Melanocyte of skin (primary cell): ENCODE results near the gene EGFL8. TPM values are rescaled to one million over a fixed set of nuclear protein-coding genes. Genes with fewer than 3 reads are reported as not detected.

Experiments used
- small RNA-seq, 2 donors: library from RNA; depleted of rRNA; stranded (forward); fragments of <200 nt; gene quantifications; one replicate each; pipeline ENCODE3, GENCODE V24; 2012
- total RNA-seq, 2 donors: library from RNA; depleted of rRNA; stranded (reverse); fragments of >200 nt; gene quantifications; 2 replicates each; pipeline ENCODE4 v1.2.3, GENCODE V29; 2012

Gene EGFL8
- 10 to 100 TPM; 31.6 to 55.4 TPM for total RNA-seq

DNA sequence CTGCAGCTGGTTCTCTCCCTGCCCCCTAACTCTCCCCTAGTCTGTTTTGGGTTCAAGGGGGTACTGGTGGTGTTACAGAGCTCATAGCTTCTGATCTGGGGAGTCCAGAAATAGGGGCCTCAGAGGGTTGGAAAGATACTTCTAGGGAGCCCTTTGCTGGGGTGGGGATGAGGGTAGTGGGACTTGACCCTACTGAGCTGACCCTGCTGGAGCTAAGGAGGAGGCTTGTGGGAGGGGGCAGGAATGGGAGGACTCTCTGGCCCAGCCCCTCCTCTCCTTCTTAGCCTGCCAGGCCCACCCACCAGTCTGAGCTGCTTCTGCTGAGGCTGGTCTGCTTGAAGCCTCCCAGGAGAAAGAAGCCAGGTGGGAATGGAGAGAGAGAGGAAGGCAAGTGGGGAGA lies at the start of gene EGFL8:
Gene EGFL8, plus strand, starts transcription at position 301 of the 400 bp plus-strand sequence. CDS start 1,571 bp downstream, outside the sequence.

DNA sequence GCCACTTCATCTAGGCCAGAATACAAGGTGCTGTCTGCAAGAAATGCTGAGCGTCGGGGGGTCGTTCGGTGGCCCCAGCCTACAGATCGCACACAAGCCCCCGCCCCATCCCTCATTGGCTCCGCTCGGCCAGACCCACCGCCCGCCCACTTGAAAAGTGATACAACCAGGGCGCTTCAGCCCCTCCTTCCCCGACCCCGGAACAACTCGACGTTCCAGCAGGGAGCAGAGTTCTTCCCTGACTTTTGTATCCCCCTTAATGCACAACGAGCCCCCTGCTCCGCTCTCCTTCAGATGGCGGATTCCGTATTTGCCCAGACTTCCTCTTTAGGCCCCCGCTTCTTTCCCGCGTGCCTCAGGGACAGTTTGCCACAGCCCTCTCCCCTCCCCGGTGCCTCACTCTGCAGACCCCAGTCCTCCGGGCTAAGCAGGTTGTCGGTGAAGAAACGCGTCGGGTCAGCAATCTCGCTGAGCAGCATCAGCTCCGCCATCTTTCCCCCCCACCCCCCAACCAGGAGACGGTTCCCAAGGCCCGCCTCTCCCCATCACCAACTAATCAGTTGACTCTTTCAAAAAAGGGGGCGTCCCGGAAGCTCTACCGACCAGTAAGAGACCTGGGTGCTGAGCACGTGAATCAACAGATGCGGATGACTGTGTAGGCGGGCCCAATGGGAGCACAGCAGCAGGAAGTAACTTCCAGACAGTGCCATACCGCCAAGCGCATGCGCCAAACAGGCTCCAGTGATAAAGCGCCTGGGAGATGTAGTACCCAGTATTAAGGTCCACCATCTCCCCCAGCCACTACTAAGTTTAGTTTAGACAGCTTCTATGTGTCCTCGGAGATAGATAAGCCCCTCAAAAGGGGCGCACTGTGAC lies 36.4 kb upstream of the EGFL8 start, which contains the start of gene ATF6B:
Gene ATF6B, minus strand, starts transcription at position 530 of the 876 bp plus-strand sequence. Its CDS starts 39 bp downstream, at position 491.

DNA sequence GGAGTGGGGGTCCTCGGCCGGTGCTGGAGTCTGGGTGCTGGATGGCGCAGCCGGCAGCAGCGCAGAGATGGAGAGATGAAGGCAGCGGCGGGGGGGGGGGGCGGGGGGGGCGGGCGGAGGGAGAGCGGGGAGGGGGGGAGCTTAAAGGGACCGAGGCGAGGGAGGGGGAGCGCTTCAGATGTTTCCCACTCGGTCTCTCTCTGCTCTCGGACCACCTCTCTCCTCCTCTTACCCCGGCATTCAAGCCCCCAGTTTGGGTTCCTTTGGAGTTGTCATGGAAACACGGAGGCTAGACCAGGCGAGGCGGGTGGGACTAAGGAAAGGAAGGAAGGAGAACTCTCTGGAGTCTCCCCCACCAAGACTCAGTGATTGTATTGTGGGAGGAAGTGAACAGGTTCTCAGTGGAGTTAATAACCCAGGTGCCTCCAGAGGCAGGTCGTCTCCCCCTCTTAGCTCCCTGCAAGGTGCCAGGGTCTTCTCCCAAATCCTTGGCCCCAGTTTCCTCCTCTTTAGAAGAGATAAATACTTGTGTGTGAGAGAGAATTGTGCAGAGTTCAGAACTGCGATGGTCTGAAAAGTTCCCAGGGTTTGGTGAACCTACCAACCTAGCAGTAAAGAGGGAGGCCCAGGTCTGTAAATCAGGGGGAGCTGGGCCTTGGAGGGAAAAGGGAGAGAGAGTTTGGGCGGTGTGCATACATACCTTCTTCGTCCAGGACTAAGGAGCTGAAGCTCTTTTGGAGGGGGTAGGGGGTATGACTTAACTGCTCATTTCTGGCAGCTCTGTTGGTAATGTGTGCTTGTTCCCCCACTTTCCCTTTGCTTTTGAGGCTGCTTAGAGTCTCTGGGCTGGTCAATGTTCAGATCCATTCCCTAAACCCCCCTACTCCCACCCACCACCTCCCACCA lies 12.3 kb upstream of the EGFL8 start, which contains the start of gene PRRT1:
Gene PRRT1, minus strand, starts transcription at position 77 of the 906 bp plus-strand sequence. CDS start 112 bp downstream, outside the sequence.

DNA sequence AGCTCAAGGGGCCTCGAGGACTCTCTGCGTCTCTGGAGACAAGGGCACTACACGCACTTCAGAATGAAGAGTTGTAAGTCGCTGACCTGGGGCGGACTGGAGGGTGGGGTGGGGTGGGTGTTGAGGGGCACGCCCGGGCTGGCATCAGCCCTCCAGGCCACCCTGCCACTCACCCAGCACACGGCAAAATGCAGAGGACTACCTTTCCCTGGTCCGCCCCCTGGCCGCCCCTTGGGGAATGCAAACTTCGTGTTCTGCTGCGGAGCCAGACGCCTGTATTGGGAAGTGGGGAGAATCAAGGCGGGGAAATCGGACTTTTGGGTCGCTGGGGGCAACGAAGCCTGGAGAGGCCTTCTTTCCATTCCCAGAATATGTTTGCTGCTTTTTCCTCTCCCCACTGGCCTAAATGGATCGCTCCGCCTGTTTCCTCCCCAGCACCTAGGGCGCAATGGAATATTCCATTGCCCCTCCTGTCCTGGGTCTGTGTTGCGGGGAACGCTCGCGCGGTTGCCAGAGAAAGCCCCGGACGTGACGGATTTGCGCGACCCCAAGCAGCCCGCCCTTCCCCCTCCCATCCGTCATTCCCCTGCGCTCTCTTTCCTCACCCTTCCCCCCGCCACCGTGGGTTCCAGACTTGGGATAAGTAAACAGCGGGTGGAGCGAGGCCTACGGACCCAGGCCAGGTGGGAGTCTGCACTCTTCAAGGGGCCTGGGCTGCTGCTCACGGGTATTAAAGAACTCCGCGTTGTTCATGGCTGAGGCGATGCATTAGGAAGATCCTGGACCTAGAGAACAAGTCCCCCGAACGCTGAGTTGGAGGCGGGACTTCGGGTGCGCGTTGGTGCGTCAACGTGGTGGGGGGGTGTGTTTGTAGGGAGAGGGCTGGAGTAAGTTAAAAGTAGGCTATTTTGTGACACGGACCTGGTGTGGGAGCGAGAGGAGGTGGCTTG lies 10.6 kb upstream of the EGFL8 start, which contains the start of gene PPT2:
Gene PPT2, plus strand, starts transcription at position 578 of the 950 bp plus-strand sequence. CDS start 454 bp downstream, outside the sequence.

DNA sequence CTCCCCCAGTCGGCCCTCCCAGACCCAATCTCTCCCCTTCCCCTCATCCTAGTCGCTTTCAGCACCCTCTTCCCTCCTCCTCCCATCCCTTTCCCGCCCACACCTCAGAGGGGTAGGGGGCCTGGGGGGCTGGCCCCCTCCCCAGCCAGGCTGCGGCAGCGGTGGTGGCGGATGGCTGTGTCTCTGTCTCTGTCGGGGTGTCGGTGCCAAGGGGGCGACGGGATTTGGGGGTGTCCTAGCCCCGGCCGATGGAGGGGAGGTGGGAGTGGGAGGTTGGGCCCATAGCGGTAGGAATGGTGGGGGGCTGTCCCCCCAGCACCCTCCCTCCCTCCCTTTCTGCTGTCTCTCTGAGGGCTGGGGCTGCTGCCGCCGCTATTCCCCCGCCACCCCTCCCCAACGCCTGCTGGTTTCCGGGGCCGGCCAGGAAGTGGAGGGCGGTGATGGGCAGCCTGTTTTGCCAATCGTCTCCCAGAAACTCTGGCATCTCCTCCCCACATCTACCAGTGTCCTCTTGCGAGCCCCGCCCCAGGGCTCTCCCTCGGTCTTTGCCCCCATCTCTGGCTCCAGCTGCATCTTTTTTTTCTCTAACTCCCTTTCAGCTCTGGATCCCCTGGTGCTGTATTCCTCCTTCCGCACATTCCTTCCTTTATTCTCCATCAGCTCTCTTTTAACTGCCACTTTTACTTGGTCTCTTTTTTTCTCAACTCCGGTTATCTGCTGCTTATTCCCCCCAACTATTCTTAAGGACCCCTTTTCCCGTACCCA lies 11.5 kb downstream of the EGFL8 start, which contains the start of gene AGPAT1:
Gene AGPAT1, minus strand, starts transcription at position 374 of the 765 bp plus-strand sequence. CDS start 4,588 bp downstream, outside the sequence.

DNA sequence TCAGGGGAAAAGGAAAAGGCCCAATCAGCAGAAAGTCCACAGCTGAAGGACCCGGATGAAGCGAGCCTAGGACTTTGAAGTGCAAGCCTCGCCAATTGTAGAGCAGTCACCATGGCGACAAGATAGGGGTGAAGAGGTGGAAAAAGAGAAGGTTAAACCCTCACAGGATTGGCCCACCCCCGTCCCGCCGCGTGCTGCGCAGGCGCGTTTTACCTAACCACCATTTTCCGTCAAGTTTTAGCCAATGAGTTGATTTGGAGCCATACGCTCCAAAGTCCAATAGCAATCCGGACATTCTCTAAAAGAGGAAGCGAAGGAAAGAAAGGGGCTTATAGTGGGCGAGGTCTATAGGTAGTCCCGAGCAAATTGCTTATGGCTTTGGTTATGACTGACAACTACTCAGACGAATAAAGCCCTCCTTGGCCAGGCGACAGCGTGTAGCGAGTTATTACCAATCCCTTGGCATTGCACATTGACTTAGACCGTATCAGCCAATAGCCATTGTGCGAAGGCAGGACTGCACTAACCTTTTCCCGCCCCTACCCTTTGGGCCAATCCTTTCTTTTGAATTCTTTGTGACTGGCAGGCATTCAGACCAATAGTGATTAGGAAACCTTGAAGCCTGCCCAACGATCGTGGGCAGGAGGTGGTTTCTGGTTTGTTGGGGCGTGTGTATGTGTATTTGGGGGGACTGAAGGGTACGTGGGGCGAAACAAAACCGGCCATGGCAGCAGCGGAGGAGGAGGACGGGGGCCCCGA lies 13.6 kb downstream of the EGFL8 start, which contains the start of gene RNF5:
Gene RNF5, plus strand, starts transcription at position 618 of the 759 bp plus-strand sequence. Its CDS starts 107 bp downstream, at position 725.

DNA sequence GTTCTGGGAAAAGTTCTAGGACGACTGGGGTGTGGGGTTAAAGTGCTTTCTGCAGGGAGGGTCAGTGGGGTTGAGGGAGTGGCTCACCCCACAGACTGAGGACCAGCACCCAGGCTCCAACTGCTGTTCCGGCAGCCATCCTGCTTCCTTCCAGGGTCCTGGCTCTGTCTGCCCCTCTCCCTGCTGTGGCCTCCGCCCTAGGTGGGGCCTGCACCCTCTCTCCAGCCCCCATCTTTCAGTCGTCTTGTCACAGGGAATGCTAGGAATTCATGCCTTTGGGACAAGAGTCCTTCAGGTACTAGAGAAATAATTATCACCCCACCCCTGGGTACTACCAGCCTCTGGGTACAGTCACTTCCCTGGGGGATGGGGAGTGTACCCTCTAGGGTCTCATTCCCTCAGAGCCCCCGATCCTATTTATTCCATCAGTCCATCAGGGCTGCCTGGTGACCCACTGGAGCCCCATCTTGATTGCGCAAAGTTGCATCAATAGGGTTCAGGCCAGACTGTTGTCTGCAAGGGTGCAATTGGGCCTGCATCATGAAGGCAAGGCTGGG lies 19.8 kb downstream of the EGFL8 start, which contains the start of gene AGER:
Gene AGER, minus strand, starts transcription at position 170 of the 557 bp plus-strand sequence. Its CDS starts 31 bp downstream, at position 139.

DNA sequence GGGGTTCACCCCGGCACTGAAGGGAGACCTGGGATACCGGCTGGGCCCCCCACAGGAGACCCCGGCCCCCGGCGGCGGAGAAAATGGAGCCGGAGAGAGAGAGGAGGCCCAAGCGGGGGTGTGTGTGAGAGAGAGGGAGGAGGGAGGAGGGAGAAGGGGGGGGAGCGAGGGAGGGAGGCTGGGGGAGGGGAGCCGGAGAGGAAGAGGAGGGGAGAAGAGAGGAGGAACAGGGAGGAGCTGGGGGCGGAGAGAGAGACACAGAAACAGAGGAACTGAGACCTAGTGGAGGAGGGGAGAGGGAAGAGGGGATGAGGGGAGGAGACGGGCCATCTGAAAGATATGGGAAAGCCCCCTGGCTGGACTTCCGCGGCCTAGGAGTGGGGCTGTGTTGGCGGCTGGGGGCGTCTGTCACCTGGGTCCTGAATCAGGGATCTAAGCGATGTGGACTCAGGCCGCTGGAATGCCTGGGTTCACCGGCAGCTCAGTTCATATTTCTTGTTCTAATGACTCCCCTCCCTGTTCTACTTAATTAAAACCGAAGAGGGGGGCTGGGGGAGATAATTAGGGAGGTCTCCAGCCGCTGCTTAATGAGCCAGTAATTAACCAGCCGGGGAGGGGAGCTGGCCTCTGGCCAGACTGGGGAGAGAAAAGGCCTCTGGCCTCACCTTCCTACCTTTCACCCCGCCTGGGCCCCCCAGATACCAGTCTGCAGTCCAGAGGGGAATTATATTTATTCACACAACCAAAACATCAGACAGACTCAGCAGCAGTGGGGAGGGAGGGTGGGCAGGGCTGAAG lies 25.9 kb downstream of the EGFL8 start, which contains the start of gene PBX2:
Gene PBX2, minus strand, starts transcription at position 149 of the 798 bp plus-strand sequence. CDS start 287 bp downstream, outside the sequence.

DNA sequence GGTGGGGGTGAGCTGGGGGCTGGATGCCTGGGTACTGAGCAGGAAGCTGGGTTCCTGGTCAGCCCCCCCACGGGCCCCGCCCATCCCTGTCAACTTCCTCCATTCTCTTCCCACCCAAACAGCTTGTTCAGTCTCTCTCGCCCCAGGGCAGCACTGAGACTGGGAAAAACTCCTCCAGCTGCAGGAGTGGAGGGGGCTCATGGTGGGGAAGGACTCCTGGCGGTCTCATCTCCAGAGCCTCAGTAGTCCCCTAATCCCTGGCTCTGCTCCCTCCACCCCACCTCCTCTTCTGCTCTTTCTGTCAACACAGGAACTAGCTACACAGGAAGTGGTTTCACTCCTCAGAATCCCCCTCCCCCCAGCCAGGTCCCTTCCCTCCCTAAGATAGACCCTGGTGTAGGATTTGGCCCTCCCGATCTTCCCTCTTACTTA lies 28.2 kb downstream of the EGFL8 start, which contains the start of gene GPSM3:
Gene GPSM3, minus strand, starts transcription at position 36 of the 432 bp plus-strand sequence. CDS start 130 bp downstream, outside the sequence.

Small RNAs within 50 kb of the gene (small RNA-seq; reads per million reads assigned to genes)
- gene AL662884.1 (0 reads per million in 2 donors), gene MIR6833 (0 reads per million in 2 donors)

Other genes starting within 250 kb of the EGFL8 start
- gene C2, start 236.9 kb upstream of the EGFL8 start, total RNA-seq = 1 to 10 TPM; 2.4 to 3.7 TPM
- 1 to 10 TPM; 1.7 to 4.1 TPM for gene CFB, start 218.5 kb upstream of the EGFL8 start, total RNA-seq
- 100 to 1,000 TPM in 1 of 2 donors, 10 to 100 TPM in 1; 73.6 to 114 TPM for gene NELFE, start 205.6 kb upstream of the EGFL8 start, total RNA-seq
- 10 to 100 TPM; 50.6 to 54.4 TPM for gene SKIC2, start 205.4 kb upstream of the EGFL8 start, total RNA-seq
- 10 to 100 TPM; 13.1 to 16.0 TPM for gene DXO, start 192.5 kb upstream of the EGFL8 start, total RNA-seq
- gene C4A, start 182.5 kb upstream of the EGFL8 start, total RNA-seq = 1 to 10 TPM in 1 of 2 donors, under 1 TPM in 1; 0.33 to 1.4 TPM
- 1 to 10 TPM in 1 of 2 donors, under 1 TPM in 1; 0.67 to 1.4 TPM for gene C4B, start 149.8 kb upstream of the EGFL8 start, total RNA-seq
- not detected for gene CYP21A2, start 126.2 kb upstream of the EGFL8 start, total RNA-seq
- gene TNXB, start 55.3 kb upstream of the EGFL8 start, total RNA-seq = under 1 TPM; under 0.01 TPM
- gene ATF6B, start 36.3 kb upstream of the EGFL8 start, total RNA-seq = 10 to 100 TPM; 23.6 to 29.3 TPM
- 10 to 100 TPM in 1 of 2 donors, 1 to 10 TPM in 1; 9.6 to 14.7 TPM for gene FKBPL, start 34.3 kb upstream of the EGFL8 start, total RNA-seq
- under 1 TPM; 0.34 to 0.67 TPM for gene PRRT1, start 12.7 kb upstream of the EGFL8 start, total RNA-seq
- 10 to 100 TPM; 50.0 to 60.2 TPM for gene PPT2, start 10.5 kb upstream of the EGFL8 start, total RNA-seq
- 10 to 100 TPM; 67.9 to 76.4 TPM for gene AGPAT1, start 11.5 kb downstream of the EGFL8 start, total RNA-seq
- 10 to 100 TPM; 44.3 to 45.4 TPM for gene RNF5, start 13.8 kb downstream of the EGFL8 start, total RNA-seq
- under 1 TPM; under 0.01 to 0.69 TPM for gene AGER, start 19.7 kb downstream of the EGFL8 start, total RNA-seq
- 10 to 100 TPM; 33.0 to 36.3 TPM for gene PBX2, start 25.6 kb downstream of the EGFL8 start, total RNA-seq
- gene GPSM3, start 28.0 kb downstream of the EGFL8 start, total RNA-seq = 10 to 100 TPM in 1 of 2 donors, 1 to 10 TPM in 1; 8.6 to 13.3 TPM
- gene NOTCH4, start 59.5 kb downstream of the EGFL8 start, total RNA-seq = 1 to 10 TPM; 2.8 to 3.0 TPM
- not detected for gene TSBP1, start 207.3 kb downstream of the EGFL8 start, total RNA-seq
- gene BTNL2, start 242.6 kb downstream of the EGFL8 start, total RNA-seq = not detected